Liver (tissue), 3 donors: Measurements from ENCODE around the gene RABAC1.

Experiments used
- EGR1 ChIP-seq, 2 donors: IDR thresholded peaks; 2 replicates each; pipeline ENCODE4 v1.6.1; 2016 to 2018; ENCODE audit warnings: antibody characterized with exemption in 2 of 2, low read depth in 2 of 2
- GABPA ChIP-seq, 2 donors: IDR thresholded peaks in 1 of 2; conservative IDR thresholded peaks in 1 of 2; 2 replicates each; pipeline ENCODE4 v1.6.1; 2016; ENCODE audit warnings: antibody characterized with exemption in 2 of 2, mild to moderate bottlenecking in 1 of 2, moderate library complexity in 1 of 2
- HNF4A ChIP-seq, 2 donors: conservative IDR thresholded peaks; 2 replicates each; pipeline ENCODE4 v1.6.1; 2016; ENCODE audit warnings: antibody characterized with exemption in 2 of 2, mild to moderate bottlenecking in 2 of 2
- HNF4G ChIP-seq: IDR thresholded peaks from 2 replicates; pipeline ENCODE4 v1.6.1; 2016; ENCODE audit warnings: antibody characterized with exemption
- JUND ChIP-seq, 2 donors: IDR thresholded peaks; 2 replicates each; pipeline ENCODE4 v1.6.1; 2016; ENCODE audit warnings: antibody characterized with exemption in 2 of 2
- RAD21 ChIP-seq, 2 donors: IDR thresholded peaks; 2 replicates each; pipeline ENCODE4 v1.6.1; 2016; ENCODE audit warnings: antibody characterized with exemption in 2 of 2, mild to moderate bottlenecking in 2 of 2
- RXRA ChIP-seq, 2 donors: IDR thresholded peaks; 2 replicates each; pipeline ENCODE4 v1.6.1; 2017 to 2018; ENCODE audit warnings: antibody characterized with exemption in 2 of 2, mild to moderate bottlenecking in 1 of 2
- SP1 ChIP-seq: IDR thresholded peaks from 2 replicates; pipeline ENCODE4 v1.6.1; 2018; ENCODE audit warnings: antibody characterized with exemption, mild to moderate bottlenecking
- TAF1 ChIP-seq: conservative IDR thresholded peaks from 2 replicates; pipeline ENCODE4 v1.6.1; 2016; ENCODE audit warnings: antibody characterized with exemption, mild to moderate bottlenecking
- YY1 ChIP-seq: IDR thresholded peaks from 2 replicates; pipeline ENCODE4 v1.6.1; 2016; ENCODE audit warnings: antibody characterized with exemption, mild to moderate bottlenecking
- TF ChIP-seq, protein P1 (sequence below): fragments of 150-350 bp; IDR thresholded peaks from 2 replicates; pipeline ENCODE4 v1.5.1; 2017; ENCODE audit warnings: improper control_type of control experiment, low read depth, low read length; ENCODE audit not compliant: missing input control
- TF ChIP-seq, protein P2 (sequence below): IDR thresholded peaks from 2 replicates; pipeline ENCODE4 v1.6.1; 2016; ENCODE audit warnings: antibody characterized with exemption
- TF ChIP-seq, protein P3 (sequence below): IDR thresholded peaks from 2 replicates; pipeline ENCODE4 v1.6.1; 2016; ENCODE audit warnings: antibody characterized with exemption, mild to moderate bottlenecking
- TF ChIP-seq, protein P4 (sequence below): IDR thresholded peaks from 2 replicates; pipeline ENCODE4 v1.6.1; 2016; ENCODE audit warnings: antibody characterized with exemption
- donor health status: healthy.
- donor health status: healthy.

DNA sequence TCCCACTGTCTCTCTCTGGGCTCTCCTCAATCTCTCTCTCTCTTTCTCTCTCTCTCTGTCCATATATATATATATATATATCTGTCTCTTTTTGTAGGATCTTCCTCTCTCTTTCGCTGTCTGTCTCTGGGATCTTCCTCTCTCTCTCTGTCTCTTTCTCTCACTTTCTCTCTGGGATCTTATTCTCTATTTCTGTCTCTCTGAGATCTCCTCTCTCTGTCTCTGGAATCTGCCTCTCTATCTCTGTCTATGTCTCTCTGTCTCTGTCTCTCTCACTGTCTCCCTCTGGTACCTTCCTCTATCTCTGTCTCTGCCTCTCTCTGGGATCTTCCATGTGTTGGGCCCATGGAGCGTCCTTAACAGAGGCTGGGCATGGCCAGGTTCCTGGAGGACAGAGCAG, 31.5 kb upstream of the RABAC1 start:
- TF ChIP-seq, protein P1, sequence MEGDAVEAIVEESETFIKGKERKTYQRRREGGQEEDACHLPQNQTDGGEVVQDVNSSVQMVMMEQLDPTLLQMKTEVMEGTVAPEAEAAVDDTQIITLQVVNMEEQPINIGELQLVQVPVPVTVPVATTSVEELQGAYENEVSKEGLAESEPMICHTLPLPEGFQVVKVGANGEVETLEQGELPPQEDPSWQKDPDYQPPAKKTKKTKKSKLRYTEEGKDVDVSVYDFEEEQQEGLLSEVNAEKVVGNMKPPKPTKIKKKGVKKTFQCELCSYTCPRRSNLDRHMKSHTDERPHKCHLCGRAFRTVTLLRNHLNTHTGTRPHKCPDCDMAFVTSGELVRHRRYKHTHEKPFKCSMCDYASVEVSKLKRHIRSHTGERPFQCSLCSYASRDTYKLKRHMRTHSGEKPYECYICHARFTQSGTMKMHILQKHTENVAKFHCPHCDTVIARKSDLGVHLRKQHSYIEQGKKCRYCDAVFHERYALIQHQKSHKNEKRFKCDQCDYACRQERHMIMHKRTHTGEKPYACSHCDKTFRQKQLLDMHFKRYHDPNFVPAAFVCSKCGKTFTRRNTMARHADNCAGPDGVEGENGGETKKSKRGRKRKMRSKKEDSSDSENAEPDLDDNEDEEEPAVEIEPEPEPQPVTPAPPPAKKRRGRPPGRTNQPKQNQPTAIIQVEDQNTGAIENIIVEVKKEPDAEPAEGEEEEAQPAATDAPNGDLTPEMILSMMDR = no peak
- TF ChIP-seq TAF1 = no peak
- TF ChIP-seq, protein P2, sequence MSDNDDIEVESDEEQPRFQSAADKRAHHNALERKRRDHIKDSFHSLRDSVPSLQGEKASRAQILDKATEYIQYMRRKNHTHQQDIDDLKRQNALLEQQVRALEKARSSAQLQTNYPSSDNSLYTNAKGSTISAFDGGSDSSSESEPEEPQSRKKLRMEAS = no peak
- TF ChIP-seq, protein P3, sequence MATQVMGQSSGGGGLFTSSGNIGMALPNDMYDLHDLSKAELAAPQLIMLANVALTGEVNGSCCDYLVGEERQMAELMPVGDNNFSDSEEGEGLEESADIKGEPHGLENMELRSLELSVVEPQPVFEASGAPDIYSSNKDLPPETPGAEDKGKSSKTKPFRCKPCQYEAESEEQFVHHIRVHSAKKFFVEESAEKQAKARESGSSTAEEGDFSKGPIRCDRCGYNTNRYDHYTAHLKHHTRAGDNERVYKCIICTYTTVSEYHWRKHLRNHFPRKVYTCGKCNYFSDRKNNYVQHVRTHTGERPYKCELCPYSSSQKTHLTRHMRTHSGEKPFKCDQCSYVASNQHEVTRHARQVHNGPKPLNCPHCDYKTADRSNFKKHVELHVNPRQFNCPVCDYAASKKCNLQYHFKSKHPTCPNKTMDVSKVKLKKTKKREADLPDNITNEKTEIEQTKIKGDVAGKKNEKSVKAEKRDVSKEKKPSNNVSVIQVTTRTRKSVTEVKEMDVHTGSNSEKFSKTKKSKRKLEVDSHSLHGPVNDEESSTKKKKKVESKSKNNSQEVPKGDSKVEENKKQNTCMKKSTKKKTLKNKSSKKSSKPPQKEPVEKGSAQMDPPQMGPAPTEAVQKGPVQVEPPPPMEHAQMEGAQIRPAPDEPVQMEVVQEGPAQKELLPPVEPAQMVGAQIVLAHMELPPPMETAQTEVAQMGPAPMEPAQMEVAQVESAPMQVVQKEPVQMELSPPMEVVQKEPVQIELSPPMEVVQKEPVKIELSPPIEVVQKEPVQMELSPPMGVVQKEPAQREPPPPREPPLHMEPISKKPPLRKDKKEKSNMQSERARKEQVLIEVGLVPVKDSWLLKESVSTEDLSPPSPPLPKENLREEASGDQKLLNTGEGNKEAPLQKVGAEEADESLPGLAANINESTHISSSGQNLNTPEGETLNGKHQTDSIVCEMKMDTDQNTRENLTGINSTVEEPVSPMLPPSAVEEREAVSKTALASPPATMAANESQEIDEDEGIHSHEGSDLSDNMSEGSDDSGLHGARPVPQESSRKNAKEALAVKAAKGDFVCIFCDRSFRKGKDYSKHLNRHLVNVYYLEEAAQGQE = no peak
- no peak for TF ChIP-seq SP1
- TF ChIP-seq GABPA (IDR thresholded peaks at IDR 0.05 in 1 of 2, conservative IDR thresholded peaks at IDR 0.05 in 1 of 2) = no peak
- TF ChIP-seq EGR1 (IDR thresholded peaks at IDR 0.05; ENCODE audit: low read depth in 2 of 2) = no peak
- no peak for TF ChIP-seq YY1
- TF ChIP-seq, protein P4, sequence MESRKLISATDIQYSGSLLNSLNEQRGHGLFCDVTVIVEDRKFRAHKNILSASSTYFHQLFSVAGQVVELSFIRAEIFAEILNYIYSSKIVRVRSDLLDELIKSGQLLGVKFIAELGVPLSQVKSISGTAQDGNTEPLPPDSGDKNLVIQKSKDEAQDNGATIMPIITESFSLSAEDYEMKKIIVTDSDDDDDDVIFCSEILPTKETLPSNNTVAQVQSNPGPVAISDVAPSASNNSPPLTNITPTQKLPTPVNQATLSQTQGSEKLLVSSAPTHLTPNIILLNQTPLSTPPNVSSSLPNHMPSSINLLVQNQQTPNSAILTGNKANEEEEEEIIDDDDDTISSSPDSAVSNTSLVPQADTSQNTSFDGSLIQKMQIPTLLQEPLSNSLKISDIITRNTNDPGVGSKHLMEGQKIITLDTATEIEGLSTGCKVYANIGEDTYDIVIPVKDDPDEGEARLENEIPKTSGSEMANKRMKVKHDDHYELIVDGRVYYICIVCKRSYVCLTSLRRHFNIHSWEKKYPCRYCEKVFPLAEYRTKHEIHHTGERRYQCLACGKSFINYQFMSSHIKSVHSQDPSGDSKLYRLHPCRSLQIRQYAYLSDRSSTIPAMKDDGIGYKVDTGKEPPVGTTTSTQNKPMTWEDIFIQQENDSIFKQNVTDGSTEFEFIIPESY = no peak
- TF ChIP-seq RAD21 (IDR thresholded peaks at IDR 0.05) = no peak
- TF ChIP-seq HNF4A (conservative IDR thresholded peaks at IDR 0.05) = no peak
- no peak for TF ChIP-seq JUND (IDR thresholded peaks at IDR 0.05)
- TF ChIP-seq RXRA (IDR thresholded peaks at IDR 0.05) = no peak
- TF ChIP-seq HNF4G = no peak
